ENCODE data around the gene SMOC1.

SMOC1 gene, protein sequence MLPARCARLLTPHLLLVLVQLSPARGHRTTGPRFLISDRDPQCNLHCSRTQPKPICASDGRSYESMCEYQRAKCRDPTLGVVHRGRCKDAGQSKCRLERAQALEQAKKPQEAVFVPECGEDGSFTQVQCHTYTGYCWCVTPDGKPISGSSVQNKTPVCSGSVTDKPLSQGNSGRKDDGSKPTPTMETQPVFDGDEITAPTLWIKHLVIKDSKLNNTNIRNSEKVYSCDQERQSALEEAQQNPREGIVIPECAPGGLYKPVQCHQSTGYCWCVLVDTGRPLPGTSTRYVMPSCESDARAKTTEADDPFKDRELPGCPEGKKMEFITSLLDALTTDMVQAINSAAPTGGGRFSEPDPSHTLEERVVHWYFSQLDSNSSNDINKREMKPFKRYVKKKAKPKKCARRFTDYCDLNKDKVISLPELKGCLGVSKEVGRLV

DNA sequence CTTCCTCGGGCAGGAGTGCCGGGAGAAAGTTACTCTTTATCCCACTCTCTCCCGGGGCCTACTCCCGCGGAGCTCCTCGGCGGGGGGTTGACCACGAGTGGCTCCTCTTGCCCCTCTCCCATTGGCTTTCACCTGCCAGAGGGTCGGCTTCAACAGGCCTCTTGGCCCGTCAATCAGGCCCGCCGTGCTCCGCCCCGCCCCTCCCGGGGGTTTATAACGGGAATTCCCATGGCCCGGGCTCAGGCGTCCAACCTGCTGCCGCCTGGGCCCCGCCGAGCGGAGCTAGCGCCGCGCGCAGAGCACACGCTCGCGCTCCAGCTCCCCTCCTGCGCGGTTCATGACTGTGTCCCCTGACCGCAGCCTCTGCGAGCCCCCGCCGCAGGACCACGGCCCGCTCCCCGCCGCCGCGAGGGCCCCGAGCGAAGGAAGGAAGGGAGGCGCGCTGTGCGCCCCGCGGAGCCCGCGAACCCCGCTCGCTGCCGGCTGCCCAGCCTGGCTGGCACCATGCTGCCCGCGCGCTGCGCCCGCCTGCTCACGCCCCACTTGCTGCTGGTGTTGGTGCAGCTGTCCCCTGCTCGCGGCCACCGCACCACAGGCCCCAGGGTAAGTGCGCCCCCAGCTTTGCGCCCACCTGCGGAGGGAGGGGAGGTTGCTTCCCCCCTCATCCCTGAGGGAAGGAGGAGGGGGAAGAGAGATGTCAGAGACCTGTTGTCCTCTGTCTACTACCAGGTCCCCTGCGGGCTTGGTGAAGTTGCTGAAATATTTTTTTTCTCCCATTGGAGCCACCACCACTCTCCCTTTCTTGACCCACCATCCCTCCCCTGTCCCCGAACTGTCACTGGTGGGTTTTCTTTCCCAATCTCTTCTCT lies at the start of gene SMOC1:
Gene SMOC1 (plus strand): TSS at position 242 of the 869 bp plus-strand sequence. CDS start 263 bp downstream, at position 505.
- DNase-seq (ENCODE audit: low spot score), result peak; percentile 94

DNA sequence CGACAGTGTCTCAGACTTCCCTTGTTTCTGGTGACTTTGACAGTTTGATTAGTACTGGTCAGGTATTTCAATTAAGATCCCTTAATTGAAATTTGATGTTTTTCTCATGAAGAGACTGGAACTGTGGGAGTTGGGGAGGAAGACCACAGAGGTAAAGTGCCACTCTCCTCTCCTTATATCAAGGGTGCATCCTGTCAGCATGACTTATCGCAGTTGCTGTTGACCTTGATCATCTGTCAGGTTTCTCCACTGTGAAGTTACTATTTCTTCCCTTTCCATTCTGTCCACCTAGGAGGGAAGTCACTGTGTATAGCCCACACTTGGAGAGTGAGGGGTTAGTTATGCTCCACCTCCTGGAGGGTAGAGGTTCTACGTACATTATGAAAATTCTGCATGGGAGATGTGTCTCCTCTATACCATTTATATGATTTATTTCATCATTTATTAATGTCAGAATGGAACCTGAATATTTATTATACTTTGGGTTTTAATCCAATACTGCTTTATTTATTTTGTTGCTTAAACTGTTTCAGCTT lies 40.3 kb upstream of the SMOC1 start:
- DNase-seq (ENCODE audit: low spot score), result no peak

DNA sequence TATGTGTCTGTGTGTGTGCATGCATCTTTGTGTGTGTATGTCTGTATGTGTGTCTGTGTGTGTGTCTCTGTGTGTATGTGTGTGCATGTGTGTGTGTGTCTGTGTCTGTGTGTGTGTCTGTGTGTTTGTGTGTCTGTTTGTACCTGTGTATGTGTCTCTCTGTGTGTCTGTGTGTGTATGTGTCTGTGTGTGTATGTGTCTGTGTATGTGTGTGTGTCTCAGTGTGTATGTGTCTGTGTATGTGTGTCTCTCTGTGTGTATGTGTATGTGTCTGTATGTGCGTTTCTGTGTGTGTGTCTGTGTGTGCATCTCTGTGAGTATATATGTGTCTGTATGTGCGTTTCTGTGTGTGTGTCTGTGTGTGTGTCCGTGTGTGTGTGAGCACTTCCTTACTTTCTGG lies 39.6 kb upstream of the SMOC1 start:
- no peak for DNase-seq (ENCODE audit: low spot score)

DNA sequence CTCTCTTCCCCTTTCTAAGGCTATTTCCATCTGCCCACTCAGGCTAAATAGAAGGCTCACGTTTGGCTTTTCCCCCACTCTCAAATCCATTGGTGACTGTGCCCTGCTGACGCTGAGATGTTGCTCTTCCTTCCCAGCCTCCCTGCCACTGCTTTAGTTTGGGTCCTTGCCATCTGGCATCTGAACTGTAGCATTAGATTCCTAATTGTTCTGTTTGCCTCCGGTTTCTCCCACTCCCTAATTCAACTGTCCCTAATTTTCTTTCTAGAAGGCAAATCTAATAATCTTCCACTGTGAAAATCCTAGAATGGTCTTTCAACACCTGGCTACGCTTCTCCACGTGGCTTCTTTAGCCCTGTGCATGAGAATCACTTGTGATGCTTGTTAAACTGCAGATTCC lies 37.6 kb upstream of the SMOC1 start:
- no peak for DNase-seq (ENCODE audit: low spot score)

DNA sequence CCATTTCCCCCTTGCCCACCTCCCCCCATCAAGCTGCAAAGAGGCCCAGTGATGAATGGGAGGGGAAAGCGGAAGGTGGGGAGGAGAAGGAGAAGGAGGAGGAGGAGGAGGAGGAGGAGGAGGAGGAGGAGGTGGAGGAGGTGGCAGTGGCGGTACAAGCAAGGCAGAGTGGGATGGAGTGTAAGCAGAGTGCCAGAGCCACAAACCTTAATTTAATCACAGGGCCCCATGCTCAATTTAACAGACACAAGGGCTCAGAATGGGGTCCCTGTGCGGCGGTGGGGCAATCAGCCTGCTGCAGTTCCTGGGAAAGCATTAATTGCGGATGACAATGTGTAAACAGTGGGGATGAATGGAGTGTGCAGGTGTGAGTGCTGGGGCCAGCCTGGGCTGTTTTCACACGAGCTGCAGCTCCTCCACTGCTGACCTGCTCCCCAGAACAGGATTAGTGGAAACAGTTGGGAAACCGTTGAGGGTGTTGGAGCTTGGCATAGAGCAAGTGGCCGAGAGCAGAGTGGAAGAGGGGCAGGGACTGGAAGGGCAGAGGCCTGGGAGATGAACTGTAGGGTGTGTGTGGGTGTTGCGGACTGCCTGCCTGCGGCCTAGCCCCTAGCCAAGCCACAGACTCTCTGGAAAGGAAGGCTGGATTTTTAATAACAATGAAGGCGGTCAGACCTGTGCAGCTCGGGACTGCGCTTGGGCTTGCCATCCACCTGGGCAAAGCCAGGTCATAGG lies 36.4 kb upstream of the SMOC1 start:
- DNase-seq (ENCODE audit: low spot score), result no peak

DNA sequence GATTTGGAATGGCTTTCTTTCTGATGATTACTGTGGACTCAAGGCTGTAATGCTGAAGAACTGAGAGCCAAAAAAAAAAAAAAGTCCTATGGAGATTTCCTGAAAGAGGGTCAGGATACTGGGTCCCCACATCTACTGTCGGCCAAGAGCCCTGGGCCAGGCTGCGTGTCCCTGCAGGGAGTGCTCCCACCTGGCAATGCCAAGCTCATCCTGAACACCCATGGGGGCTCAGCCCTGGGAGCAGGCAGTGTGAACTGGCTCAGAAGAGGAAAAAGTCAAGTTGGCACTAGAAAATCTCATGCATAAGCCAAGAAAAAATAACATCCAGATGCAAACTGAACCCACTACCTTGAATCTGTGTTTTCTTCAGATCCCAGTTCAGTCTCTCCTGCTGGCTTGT lies 35.0 kb upstream of the SMOC1 start:
- no peak for DNase-seq (ENCODE audit: low spot score)

DNA sequence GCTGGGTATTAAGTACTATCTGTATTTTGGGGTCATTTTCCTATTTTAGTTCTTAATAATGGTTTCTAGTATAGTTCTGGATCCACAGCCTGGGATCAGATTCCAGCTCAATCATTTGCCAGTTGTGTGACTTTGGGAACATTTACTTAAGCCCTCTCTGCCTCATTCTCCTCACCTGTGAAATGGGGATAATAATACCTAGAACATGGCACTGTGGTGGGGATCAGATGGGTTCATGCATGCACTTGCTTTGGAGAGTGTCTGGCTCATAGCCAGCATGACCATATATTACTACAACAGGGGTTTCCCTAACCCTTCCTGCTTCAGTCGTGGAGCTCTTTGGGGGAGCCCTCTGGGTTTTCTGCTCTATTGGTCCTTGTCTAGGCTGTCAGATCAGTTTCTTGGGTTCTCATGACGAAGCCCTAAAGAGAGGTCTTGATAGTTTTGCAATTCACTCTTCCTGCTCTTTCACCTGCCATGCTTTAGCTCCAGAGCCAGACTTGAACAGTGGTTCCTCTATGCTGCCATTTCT lies 34.1 kb upstream of the SMOC1 start:
- DNase-seq (ENCODE audit: low spot score), result no peak

DNA sequence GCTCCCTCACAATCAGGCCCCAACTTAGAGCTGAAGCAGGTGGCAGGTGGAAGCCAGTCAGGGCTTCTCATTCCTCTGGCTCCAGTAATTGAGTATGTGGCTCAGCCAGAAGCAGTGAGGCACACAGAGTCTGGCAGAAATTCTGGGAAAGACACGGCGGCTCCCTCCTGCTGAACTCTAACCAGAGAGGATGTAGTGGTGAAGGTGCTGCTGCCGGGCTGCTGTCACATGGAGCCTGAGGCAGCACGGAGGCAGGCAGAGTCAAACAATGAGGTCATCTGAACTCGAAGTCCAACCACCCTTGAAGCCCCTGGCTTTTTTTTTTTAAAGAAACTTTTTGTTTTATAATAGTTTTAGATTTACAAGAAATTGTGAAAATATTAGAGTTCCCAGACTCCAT lies 33.4 kb upstream of the SMOC1 start:
- DNase-seq (ENCODE audit: low spot score), result no peak

DNA sequence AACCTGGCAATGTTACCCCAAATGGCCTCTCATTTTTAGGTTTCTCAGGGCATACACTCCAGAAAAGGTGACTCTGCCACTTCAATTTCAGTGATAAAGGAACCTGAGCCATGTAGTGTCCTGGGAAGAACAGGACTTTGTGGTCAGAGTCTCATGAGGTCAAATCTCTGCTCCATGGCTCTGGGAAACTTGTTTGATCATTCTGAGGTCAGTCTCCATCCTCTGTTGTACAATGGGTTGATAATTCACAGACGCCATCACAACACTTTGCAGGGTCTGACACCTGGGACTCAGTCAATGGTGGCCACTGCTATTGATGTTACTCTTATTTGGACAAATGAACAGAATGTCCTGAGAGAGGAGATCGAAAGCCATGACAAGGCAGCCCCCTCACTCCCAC lies 31.1 kb upstream of the SMOC1 start:
- no peak for DNase-seq (ENCODE audit: low spot score)

DNA sequence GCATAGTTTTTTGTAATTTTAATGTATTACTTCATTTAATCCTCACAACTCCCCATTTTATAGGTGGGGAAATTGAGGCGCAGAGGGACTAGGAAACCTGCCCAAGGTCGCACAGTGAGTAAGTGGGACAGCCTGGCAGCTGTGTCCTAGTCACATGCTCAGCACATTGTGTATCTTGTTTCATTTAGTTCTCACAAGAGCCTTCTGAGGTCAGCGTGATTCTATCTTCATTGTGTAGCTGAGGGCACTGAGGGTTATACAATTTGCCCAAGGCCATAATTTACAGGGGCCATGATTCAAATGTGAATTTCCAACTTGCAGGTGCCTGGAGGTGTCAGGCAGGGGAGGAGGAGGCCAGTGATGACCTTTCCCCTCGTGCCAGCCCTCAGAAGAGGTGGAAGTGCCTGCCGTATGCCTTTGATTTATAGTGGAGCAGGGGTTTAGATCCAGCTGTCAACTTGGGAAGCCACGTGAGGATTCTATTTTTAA lies 30.3 kb upstream of the SMOC1 start:
- DNase-seq (ENCODE audit: low spot score), result no peak

DNA sequence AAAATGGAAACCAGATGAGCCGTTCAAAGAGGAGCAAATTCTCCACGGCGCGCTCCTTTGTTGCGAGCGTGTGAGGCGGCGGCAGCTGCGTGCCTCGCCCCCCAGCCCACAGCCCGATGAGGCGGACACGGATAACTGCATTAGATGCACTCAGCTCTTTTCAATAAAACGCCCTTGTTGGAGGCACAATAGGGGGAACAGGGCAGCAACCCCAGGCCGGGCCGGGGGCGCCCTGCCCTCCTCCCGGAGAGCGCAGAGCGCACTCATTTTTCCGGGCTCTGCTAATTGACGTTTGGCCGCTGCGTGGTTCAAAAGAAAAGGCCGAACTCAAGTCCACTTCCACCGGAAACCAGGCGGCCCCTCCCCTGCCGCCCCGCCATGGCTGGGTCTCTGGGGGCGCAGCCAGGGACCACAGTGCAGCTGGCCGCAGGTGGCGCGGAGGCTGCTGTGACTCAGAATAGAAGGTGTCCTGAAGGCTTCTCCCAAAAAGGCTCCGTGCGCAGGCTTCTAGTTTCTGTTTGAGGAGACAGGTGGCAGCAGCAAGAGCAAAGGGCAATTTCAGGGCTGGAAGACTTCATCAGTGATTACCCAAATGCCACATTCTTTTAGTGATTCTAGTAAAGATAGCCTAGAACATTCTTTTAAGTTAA lies 29.0 kb upstream of the SMOC1 start:
- no peak for DNase-seq (ENCODE audit: low spot score)

DNA sequence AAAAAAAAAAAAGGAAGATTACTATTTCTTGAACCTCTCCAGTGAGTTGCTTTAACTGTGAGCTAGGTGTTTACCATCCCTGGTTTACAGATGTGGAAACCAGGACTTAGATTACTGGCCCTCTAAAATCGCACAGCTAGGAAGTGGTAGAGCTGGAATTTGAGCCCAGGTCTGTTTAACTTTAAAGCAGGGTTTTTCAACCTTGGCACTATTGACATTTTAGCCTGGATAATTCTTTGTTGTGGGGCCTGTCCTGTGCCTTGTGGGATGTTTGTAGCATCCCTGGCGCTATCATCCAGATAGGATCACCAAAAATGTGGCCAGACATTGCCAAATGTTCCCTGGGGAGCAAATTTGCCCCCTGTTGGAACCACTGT lies 28.5 kb upstream of the SMOC1 start:
- no peak for DNase-seq (ENCODE audit: low spot score)

DNA sequence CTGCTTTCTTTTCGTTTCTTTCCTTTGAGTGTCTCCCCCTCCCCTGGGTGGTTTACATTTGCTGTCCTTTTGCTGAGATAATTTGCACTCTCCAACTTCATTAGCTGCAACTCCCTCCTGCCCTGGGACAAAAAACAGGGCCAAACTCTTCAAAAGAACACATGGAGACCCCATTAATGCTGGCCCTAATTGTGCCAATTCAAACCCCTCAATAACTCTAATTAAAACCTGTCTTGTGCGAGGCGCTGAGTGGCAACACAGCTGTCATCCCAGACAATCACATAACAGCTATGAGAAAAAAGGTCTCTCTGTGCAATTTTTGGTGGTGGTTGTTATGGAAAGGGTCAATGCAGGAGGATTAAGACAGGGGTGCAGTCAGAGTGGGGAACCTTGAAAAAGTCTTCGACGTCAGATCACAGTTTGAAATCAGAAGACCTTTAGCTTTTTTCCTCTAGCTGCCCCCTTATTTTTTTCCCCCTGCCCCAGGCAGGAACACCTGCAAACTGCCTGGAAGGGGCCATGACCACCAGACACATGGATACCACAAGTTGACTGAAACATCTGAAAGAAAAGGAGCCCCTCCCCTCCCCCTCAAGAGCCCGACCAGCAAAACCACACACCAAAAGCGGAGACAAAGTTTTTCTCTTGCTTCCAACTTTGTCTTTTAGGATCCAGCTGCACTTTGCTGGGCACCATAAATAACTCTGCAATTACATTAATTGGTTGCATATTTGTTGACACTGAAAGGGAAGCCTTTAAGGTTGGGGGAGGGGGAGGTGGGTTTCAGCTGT lies 26.5 kb upstream of the SMOC1 start:
- DNase-seq (ENCODE audit: low spot score), result no peak

DNA sequence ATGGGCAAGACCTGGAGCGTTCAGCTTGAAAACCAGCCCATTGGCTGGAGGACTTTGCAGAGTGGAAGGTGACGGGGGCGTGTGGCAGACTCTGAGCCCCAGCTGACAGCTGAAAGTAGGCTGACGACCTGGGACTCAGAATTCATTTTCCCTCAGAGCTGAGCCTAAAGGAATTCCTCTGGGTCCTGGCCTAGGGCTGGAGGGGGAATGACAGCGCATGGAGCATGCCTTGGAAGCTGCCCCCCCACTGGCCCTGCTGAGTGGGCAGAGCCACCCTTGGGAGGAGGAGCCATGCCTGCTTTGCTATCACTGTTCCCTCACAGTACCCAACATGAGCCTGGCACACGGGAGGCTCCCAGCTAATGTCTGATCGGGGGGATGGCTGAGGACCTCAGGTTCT lies 25.4 kb upstream of the SMOC1 start:
- no peak for DNase-seq (ENCODE audit: low spot score)

DNA sequence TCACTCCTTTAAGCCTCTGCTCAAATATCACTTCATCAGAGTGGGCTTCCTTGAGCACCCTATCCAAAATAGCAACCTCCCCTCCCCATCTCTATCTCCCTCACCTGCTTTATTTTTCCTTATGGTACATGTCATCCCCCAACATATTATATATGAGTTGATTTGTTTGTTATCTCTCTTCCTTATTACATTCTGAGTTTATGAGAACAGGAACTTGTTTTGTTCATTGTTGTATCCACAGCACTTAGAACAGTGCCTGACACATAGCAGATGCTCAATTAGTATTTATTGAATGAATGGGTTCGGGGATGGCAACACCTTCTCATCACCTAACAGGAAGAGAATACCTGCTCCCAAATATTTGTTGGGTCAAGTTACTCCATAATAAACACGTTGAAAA lies 24.6 kb upstream of the SMOC1 start:
- no peak for DNase-seq (ENCODE audit: low spot score)

DNA sequence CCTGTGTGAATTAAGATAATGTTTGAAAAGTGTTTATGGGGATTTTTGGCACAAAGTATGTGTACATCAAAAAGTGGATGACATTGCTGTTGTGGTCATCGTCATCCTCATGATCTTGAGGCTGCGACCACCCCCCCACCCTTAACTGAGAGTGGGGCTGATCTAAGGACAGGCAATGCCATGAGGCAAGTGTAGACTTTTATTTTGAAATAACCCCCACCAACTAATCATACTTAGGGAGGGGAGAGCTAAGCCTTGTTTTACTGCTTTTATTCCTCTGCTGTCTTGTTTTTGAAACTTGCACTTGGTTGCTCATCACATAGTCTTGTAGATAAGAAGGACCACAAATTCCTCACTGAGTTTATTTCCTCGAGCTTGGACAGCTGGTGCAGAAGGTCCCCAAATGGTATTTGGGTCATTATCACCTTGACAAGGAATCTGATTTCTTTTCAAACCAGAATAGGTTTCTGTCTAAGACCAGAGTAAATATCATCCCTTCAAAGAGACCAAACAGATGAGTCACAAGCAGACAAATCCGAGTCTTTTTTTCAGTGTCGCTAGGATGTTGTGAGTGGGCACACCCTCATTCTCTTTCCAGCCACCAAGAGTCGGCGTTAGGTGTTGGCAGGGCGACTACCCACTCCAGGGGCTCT lies 23.9 kb upstream of the SMOC1 start:
- no peak for DNase-seq (ENCODE audit: low spot score)

DNA sequence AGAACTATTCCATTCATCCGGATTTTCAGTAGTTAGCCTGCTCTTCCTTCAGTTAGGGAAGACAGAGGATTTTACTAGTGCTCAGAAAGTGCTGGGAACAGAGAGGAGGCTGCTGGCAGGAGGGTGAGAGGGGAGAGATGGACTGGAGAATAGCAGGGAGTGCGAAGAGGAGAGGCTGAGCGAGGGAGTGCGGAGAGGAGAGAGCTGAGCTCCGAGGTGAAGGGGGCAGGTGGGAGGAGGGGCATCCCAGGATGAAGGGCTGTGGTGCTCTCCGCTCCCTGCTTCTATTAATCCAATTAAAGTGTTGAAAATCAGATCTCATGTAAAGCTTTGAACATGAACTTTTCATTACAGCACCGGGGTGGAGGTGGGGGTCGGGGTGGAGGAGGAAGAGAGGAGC lies 20.4 kb upstream of the SMOC1 start:
- no peak for DNase-seq (ENCODE audit: low spot score)

DNA sequence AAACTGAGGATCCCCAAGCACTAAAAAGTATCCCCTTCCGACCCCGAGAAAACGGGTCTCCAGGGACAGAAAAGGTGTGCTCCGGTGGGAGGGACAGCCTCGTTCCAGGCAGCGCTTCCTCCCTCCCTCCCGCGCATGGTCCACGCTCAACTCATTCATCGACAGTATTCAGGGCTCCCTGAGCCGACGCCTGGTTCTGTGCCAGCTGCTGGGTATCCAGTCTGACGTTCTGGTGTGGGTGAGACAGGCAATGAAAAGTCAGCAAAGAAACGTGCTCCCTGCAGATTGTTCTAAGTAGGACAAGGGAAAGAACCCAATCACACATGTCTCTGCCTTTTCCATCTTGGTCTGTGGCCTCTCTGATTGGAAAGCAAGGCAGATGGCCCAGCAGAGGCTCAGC lies 19.6 kb upstream of the SMOC1 start:
- DNase-seq (ENCODE audit: low spot score), result no peak

DNA sequence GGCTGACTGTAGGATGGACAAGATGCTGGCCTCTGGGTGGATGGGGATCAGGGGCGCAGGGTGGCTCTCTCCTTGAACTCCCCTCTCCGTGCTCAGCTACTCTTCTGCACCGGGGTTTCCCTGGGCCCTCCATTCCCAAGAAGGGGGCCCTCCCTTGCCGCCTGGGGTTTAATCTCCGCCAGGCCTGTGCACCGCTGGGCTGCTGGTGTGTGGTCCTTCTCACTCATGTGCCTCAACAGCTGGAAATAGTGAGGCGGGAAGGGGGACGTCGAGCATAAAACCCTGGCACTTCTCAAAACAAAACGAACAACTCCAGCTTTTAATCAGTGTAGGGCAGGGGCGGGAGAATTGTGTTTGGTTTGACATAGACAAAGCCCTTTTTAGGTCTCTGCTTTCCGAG lies 19.0 kb upstream of the SMOC1 start:
- no peak for DNase-seq (ENCODE audit: low spot score)

DNA sequence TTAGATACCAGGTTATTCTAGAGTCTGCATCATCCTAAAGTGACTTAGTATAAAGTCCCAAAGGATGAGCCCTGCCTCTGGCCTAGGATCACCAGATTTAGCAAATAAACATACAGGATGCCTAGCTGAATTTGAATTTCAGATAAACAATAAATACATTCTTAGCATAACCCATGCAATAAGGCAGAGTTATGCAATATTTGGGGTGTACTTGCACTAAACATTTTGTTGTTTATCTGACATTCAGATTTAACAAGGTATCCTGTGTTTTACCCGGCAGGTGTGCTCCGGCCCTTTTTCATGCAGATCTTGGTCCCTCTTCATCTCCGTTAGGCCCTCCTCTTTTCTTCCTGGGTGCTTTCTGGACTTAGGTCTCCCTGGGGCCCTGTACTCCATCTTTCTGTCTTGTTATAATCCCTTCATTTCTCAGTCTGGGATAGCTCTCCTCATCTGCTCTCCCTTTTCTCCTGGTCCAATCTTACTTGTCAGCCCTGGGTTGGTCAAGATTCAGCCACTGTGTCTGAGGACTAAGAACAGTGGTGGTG lies 18.1 kb upstream of the SMOC1 start:
- DNase-seq (ENCODE audit: low spot score), result no peak
